ENCODE results near the gene TOMM22. TPM values are rescaled to one million over a fixed set of nuclear protein-coding genes. Genes with fewer than 3 reads are reported as not detected.

The TOMM22 gene
- total RNA-seq, 4 donors from 2014 or later = 33.4 to 48.4 (median 40.0) TPM

- TF ChIP-seq CTCF (IDR thresholded peaks at IDR 0.05) = no peak
- DNase-seq (ENCODE audit: low spot score) = no peak
Observed at GRCh38 chr22:38733724-38734381, 52.1 kb downstream of the TOMM22 start.

GRCh38 chr22:38734421-38735100, 52.8 kb downstream of the TOMM22 start:
- ATAC-seq (ENCODE audit: low FRiP score) = no peak
- no peak for DNase-seq (ENCODE audit: low spot score)
- no peak for TF ChIP-seq CTCF (IDR thresholded peaks at IDR 0.05)

More at GRCh38 chr22:38733724-38734381, 52.1 kb downstream of the TOMM22 start:
- ATAC-seq (ENCODE audit: low FRiP score) = peak; percentile 64

Other genes starting within 250 kb of the TOMM22 start
- under 1 TPM in 2 of 4 donors, not detected in 2; 0.28 to 0.84 TPM for gene KCNJ4, start 226.8 kb upstream of the TOMM22 start, total RNA-seq
- 10 to 100 TPM; 10.2 to 30.6 (median 15.1) TPM for gene KDELR3, start 213.9 kb upstream of the TOMM22 start, total RNA-seq
- gene DDX17, start 175.6 kb upstream of the TOMM22 start, total RNA-seq = 100 to 1,000 TPM; 330 to 572 (median 383) TPM
- gene DMC1, start 111.8 kb upstream of the TOMM22 start, total RNA-seq = 1 to 10 TPM in 1 of 4 donors, under 1 TPM in 2, not detected in 1; 0.84 to 1.4 (median 0.84) TPM
- 1 to 10 TPM in 1 of 4 donors, under 1 TPM in 3; 0.24 to 7.3 (median 0.73) TPM for gene FAM227A, start 25.6 kb upstream of the TOMM22 start, total RNA-seq
- 10 to 100 TPM in 3 of 4 donors, 1 to 10 TPM in 1; 7.6 to 25.9 (median 17.4) TPM for gene CBY1, start 25.3 kb upstream of the TOMM22 start, total RNA-seq
- 100 to 1,000 TPM in 1 of 4 donors, 10 to 100 TPM in 3; 61.9 to 130 (median 66.3) TPM for gene JOSD1, start 19.0 kb downstream of the TOMM22 start, total RNA-seq
- gene GTPBP1, start 24.0 kb downstream of the TOMM22 start, total RNA-seq = 10 to 100 TPM; 31.3 to 75.7 (median 51.4) TPM
- 100 to 1,000 TPM; 302 to 509 (median 347) TPM for gene SUN2, start 74.0 kb downstream of the TOMM22 start, total RNA-seq
- gene DNAL4, start 112.2 kb downstream of the TOMM22 start, total RNA-seq = 10 to 100 TPM in 2 of 4 donors, 1 to 10 TPM in 2; 6.7 to 12.8 (median 9.4) TPM
- 1 to 10 TPM; 2.4 to 3.8 (median 3.0) TPM for gene NPTXR, start 162.1 kb downstream of the TOMM22 start, total RNA-seq
- gene CBX6, start 190.3 kb downstream of the TOMM22 start, total RNA-seq = 10 to 100 TPM; 27.4 to 59.6 (median 34.9) TPM